IgD-negative memory B cell (primary cell): ENCODE measurements around the gene JMJD8. TPM values are rescaled to one million over a fixed set of nuclear protein-coding genes. Genes with fewer than 3 reads are reported as not detected.

Experiments used
- H3K27ac Mint-ChIP-seq, 3 donors: one replicate each; pipeline ENCODE4 v1.8.0; 2020 to 2022; ENCODE audit warnings: mild to moderate bottlenecking in 3 of 3, mixed read lengths in 3 of 3, moderate library complexity in 1 of 3
- H3K27me3 Mint-ChIP-seq: one replicate; pipeline ENCODE4 v1.8.0; 2021; ENCODE audit warnings: mixed read lengths
- H3K36me3 Mint-ChIP-seq: one replicate; pipeline ENCODE4 v1.8.0; 2020; ENCODE audit warnings: mild to moderate bottlenecking, mixed read lengths
- H3K4me1 Mint-ChIP-seq, 3 donors: one replicate each; pipeline ENCODE4 v1.8.0; 2020 to 2022; ENCODE audit warnings: mixed read lengths in 3 of 3, mild to moderate bottlenecking in 1 of 3
- H3K4me3 Mint-ChIP-seq, 4 donors: one replicate each; pipeline ENCODE4 v1.8.0; 2020 to 2022; ENCODE audit warnings: mild to moderate bottlenecking in 4 of 4, mixed read lengths in 4 of 4, moderate library complexity in 3 of 4
- H3K9me3 Mint-ChIP-seq, 3 donors: one replicate each; pipeline ENCODE4 v1.8.0; 2020 to 2021; ENCODE audit warnings: mixed read lengths in 3 of 3, mild to moderate bottlenecking in 1 of 3
- polyA plus RNA-seq: library from polyadenylated mRNA; unstranded; fragments of 300-500 nt; fragmentation: Illumina TruSeq; gene quantifications from one replicate; pipeline ENCODE4 v1.2.3, GENCODE V29; 2021

The JMJD8 gene
- polyA plus RNA-seq, 1 donor from 2014 or later = 51.0 TPM

DNA sequence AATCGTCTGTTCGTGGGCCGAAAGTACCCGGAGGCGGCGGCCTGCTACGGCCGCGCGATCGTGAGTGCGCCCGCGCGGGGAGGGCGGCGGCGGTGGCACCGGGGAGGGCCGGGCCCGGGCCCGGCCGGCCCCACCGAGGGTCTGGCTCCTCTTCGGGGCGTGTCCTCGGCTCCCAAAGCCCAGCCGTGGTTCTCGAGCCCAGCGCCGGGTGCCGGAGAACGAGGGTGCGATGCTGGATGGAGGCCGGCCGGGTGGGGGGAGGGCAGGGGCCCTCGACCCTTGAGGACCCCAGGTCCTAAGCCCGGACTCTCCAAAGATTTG is 3.5 kb downstream of the JMJD8 start:
- H3K4me3 Mint-ChIP-seq = peak overlapping the region; percentile 51 to 92 (median 84)
- no peaks in the 10 kb centered on the region for H3K9me3 Mint-ChIP-seq
- peak overlapping the region in 2 of 3 donors; percentile 31 to 92 for H3K27ac Mint-ChIP-seq
- H3K36me3 Mint-ChIP-seq = no peaks in the 10 kb centered on the region
- H3K27me3 Mint-ChIP-seq = peaks cover 2% of the 10 kb centered on the region
- H3K4me1 Mint-ChIP-seq = peaks cover 3 to 17% (median 13%) of the 10 kb centered on the region in 3 donors

GRCh38 chr16:679814-680624 is 4.1 kb downstream of the JMJD8 start, which contains the start of gene STUB1:
Gene STUB1 (plus strand): TSS chr16:680410. CDS start chr16:680526, 116 bp downstream.
- peak within 1 kb of the TSS; percentile 81 to 93 (median 90) for H3K4me3 Mint-ChIP-seq

GRCh38 chr16:678858-679813 is 5.0 kb downstream of the JMJD8 start:
- H3K4me3 Mint-ChIP-seq = peak overlapping the region; percentile 76 to 91 (median 88)
- H3K27ac Mint-ChIP-seq = peak overlapping the region in 2 of 3 donors; percentile 80 to 95
- H3K27me3 Mint-ChIP-seq = peaks cover 5% of the 10 kb centered on the region
- no peaks in the 10 kb centered on the region for H3K36me3 Mint-ChIP-seq
- peaks cover 3 to 17% (median 13%) of the 10 kb centered on the region in 3 donors for H3K4me1 Mint-ChIP-seq
- H3K9me3 Mint-ChIP-seq = no peaks in the 10 kb centered on the region

More at GRCh38 chr16:679814-680624, 4.1 kb downstream of the JMJD8 start, which contains the start of gene STUB1:
- no peaks in the 10 kb centered on the region for H3K36me3 Mint-ChIP-seq
- peaks cover 5% of the 10 kb centered on the region for H3K27me3 Mint-ChIP-seq
- H3K4me1 Mint-ChIP-seq = peaks cover 3 to 17% (median 13%) of the 10 kb centered on the region in 3 donors
- H3K27ac Mint-ChIP-seq = peak within 1 kb of the TSS; percentile 80 to 95 (median 91)
- no peaks in the 10 kb centered on the region for H3K9me3 Mint-ChIP-seq

DNA sequence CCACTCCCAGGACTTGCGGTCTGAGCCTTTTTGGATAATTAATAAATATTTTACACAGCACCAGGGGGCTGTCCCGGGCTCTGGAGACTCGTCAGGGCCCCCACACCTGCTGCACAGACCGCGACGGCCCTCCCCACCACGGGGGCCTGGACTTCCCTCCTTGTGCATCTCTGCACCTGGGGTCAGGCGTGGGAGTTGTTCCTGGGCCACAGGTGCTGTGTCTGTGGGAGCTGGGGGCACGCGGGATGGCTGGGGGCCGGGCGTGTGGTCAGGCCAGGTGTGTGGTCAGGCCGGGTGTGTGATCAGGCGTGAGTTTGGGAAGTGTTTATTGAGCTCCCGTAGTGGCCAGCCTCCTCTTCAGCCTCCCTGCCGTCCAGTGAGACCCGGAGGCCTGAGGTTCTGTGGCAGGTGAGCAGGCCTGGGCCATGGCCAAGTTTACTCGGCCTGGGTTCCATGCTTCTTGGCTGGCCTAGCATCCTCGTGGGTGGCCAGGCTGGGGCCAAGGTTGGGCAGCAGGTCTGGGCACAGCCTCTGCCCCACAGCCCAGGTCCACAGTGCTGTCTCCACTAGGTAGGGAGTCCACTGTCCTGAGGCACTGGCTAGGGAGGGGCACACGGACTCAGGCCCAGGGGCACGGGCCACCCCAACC is 5.8 kb downstream of the JMJD8 start:
- H3K9me3 Mint-ChIP-seq = no peaks in the 10 kb centered on the region
- no peaks in the 10 kb centered on the region for H3K36me3 Mint-ChIP-seq
- H3K27me3 Mint-ChIP-seq = peaks cover 5% of the 10 kb centered on the region
- peak overlapping the region in 2 of 4 donors; percentile 87 to 89 for H3K4me3 Mint-ChIP-seq
- H3K4me1 Mint-ChIP-seq = peaks cover 3 to 17% (median 13%) of the 10 kb centered on the region in 3 donors
- H3K27ac Mint-ChIP-seq = peak overlapping the region in 1 of 3 donors; percentile 95

DNA sequence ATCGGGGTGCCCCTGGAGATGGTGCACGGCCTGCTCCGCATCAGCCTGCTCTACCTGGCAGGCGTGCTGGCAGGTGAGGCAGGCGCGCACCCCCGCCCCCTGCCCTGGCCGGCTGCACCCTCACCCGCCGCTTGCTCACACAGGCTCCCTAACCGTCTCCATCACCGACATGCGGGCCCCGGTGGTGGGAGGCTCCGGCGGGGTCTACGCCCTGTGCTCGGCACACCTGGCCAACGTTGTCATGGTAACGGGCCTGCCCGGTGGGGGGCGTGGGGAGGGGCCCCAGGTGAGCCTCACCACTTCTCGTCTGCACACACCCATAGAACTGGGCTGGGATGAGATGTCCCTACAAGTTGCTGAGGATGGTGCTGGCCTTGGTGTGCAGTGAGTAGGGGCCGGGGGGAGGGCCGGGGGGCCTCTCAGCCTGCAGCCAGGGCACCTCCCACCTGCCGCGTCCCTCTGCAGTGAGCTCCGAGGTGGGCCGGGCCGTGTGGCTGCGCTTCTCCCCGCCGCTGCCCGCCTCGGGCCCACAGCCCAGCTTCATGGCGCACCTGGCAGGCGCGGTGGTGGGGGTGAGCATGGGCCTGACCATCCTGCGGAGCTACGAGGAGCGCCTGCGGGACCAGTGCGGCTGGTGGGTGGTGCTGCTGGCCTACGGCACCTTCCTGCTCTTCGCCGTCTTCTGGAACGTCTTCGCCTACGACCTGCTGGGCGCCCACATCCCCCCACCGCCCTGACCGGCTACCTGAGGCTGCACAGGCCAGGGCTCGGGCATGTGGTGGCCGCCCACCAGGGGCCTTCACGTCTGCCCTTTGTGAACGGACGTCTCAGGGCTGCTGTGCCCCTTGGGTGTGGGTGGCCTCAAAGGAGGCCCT is 6.6 kb downstream of the JMJD8 start:
- Mint-ChIP-seq H3K36me3 (no peaks in the 10 kb centered on the region), H3K4me3 (peak overlapping the region; percentile 30 to 87 (median 77)), H3K27me3 (peaks cover 5% of the 10 kb centered on the region), H3K4me1 (peaks cover 3 to 16% (median 13%) of the 10 kb centered on the region in 3 donors), H3K9me3 (no peaks in the 10 kb centered on the region), H3K27ac (peak overlapping the region in 2 of 3 donors; percentile 59 to 71)

DNA sequence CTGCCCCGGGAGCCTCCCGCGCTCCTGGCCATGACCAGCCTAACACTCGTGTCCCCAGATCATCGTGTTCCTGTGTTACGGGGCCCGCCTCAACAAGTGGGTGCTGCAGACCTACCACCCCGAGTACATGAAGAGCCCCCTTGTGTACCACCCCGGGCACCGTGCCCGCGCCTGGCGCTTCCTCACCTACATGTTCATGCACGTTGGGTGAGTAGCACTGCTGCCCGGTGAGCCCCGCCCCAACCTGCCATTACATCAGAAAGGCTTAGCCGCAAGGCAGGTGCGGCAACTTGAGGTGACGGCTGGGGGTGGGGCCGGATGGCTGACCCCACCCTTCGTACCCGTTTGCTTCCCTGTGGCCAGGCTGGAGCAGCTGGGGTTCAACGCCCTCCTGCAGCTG is 7.2 kb downstream of the JMJD8 start:
- peaks cover 3 to 13% (median 13%) of the 10 kb centered on the region in 3 donors for H3K4me1 Mint-ChIP-seq
- H3K27me3 Mint-ChIP-seq = peaks cover 5% of the 10 kb centered on the region
- H3K27ac Mint-ChIP-seq = peak overlapping the region in 2 of 3 donors; percentile 59 to 71

GRCh38 chr16:676565-676902 is 7.6 kb downstream of the JMJD8 start:
- peak overlapping the region in 3 of 4 donors; percentile 30 to 76 (median 66) for H3K4me3 Mint-ChIP-seq
- H3K27me3 Mint-ChIP-seq = peaks cover 5% of the 10 kb centered on the region
- peaks cover 3 to 13% (median 10%) of the 10 kb centered on the region in 3 donors for H3K4me1 Mint-ChIP-seq

More for the DNA sequence above, 7.2 kb downstream of the JMJD8 start:
- no peaks in the 10 kb centered on the region for H3K9me3 Mint-ChIP-seq
- peak overlapping the region; percentile 30 to 78 (median 71) for H3K4me3 Mint-ChIP-seq
- no peaks in the 10 kb centered on the region for H3K36me3 Mint-ChIP-seq

DNA sequence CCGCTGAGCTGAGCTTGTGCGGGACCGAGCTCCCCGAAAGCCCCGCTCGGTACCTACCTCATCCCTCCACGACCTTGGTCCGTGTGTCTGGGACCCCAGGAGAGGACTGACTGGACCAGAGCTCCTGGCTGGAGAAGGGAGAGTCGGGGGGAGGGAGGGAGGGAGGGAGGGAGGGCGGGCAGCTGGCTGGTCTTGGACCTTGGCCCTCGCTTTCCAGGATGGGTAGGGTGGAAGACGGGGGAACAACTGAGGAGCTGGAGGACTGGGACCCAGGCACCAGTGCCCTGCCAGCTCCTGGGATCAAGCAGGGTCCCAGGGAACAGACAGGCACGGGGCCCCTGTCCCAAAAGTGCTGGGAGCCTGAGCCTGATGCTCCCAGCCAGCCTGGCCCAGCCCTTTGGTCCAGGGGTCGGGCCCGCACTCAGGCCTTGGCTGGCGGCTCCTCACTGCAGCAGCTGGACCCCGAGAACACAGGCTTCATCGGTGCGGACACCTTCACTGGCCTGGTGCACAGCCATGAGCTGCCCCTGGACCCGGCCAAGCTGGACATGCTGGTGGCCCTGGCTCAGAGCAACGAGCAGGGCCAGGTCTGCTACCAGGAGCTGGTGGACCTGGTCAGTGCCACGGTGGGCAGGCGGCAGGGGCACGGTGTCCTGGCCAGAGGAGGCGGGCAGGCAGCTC is 8.1 kb downstream of the JMJD8 start:
- Mint-ChIP-seq H3K9me3 (no peaks in the 10 kb centered on the region), H3K36me3 (no peaks in the 10 kb centered on the region), H3K27me3 (peaks cover 5% of the 10 kb centered on the region), H3K27ac (no peak overlapping the region), H3K4me3 (no peak overlapping the region), H3K4me1 (peaks cover 2 to 12% (median 8%) of the 10 kb centered on the region in 3 donors)

More at GRCh38 chr16:676565-676902, 7.6 kb downstream of the JMJD8 start:
- Mint-ChIP-seq H3K27ac (peak overlapping the region in 2 of 3 donors; percentile 59 to 71), H3K36me3 (no peaks in the 10 kb centered on the region), H3K9me3 (no peaks in the 10 kb centered on the region)

DNA sequence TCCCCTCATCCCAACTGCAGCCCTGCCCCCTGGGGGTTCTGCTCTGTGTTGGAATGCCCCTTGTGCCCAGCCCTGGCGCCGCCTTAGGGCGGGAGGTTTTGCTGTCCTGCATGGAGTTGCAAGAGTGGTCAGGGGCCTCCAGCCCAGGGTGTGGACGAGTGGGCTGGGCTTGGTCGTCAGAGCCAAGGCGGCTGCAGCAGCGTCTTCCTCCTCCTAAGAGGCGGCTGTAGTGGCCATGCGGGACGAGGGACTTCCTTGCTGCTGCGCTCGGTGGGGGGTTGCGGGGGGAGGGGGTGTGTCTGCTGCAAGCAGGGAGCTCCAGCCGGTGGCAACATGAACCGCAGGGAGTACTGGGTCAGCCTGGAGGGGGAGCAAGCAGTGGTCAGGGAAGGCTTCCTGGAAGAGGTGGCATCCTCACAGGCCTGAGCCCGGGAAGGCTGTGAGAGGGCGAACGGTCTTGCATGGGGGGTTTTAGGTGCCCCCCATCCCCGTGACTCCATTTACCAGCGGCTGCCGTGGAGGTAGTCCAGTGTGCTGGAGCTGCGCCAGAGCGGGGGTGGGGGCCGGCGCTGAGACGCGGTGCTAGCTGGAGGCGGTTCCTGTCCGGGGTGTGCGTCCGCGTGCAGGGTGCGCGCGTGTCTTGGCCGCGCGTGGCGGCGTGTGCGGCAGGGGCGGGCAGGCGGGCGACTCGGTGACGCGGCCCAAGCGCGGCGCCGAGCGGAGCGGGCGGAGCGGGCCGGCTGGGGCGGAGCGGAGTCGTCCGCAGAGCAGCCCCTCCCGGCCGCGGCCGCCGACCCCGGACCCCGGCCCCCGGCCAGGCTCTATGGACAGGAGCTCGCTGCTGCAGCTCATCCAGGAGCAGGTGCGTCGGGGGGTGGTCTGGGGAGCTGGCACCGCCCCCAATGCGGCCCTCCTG is 8.9 kb downstream of the JMJD8 start, which contains the start of gene RHBDL1:
TSS of gene RHBDL1 (plus strand) at position 704 of the 916 bp plus-strand sequence. CDS start at position 824, 120 bp downstream.
- Mint-ChIP-seq H3K27ac (peak within 1 kb of the TSS in 1 of 3 donors; percentile 42), H3K9me3 (no peaks in the 10 kb centered on the region), H3K4me3 (peak within 1 kb of the TSS in 3 of 4 donors; percentile 35 to 76 (median 72)), H3K27me3 (peaks cover 5% of the 10 kb centered on the region), H3K4me1 (peaks cover 0 to 10% (median 8%) of the 10 kb centered on the region in 3 donors), H3K36me3 (no peaks in the 10 kb centered on the region)

GRCh38 chr16:674214-674881 is 9.8 kb downstream of the JMJD8 start:
- peak overlapping the region in 2 of 3 donors; percentile 42 to 77 for H3K27ac Mint-ChIP-seq

DNA sequence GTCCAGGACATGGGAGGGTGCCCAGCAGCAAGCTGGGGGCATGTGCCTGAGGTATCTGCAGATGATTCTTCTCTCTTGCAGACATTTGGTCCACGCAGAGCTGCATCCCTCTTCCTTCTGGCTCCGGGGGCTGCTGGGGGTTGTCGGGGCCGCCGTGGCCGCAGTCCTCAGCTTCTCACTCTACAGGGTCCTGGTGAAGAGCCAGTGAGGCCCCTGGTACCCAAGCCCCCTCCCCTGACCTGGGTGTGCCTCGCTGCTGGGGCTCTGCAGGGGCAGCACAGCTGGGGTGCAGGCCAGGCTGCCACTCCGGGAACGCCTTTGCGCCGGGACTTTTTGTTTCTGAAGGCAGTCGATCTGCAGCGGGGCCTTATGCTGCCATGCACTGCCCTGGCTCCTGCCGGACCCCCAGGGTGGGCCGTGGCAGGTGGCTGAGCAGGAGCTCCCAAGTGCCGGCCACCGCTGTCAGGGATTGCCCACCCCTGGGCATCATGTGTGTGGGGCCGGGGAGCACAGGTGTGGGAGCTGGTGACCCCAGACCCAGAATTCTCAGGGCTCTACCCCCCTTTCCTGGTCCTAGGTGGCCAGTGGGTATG is 10.6 kb downstream of the JMJD8 start:
- Mint-ChIP-seq H3K36me3 (no peaks in the 10 kb centered on the region), H3K4me1 (peaks cover 0 to 5% (median 3%) of the 10 kb centered on the region in 3 donors), H3K27me3 (peaks cover 5% of the 10 kb centered on the region), H3K27ac (no peak overlapping the region), H3K4me3 (peak overlapping the region in 1 of 4 donors; percentile 29), H3K9me3 (no peaks in the 10 kb centered on the region)

More at GRCh38 chr16:674214-674881, 9.8 kb downstream of the JMJD8 start:
- H3K36me3 Mint-ChIP-seq = no peaks in the 10 kb centered on the region
- H3K9me3 Mint-ChIP-seq = no peaks in the 10 kb centered on the region
- H3K27me3 Mint-ChIP-seq = peaks cover 5% of the 10 kb centered on the region
- peaks cover 0 to 9% (median 7%) of the 10 kb centered on the region in 3 donors for H3K4me1 Mint-ChIP-seq
- peak overlapping the region in 2 of 4 donors; percentile 14 to 35 for H3K4me3 Mint-ChIP-seq
